ENCODE data around the gene PIGM.
A peak's percentile ranks its signal among the peaks of the same experiment; 100 is the strongest.

Gene PIGM

DNA sequence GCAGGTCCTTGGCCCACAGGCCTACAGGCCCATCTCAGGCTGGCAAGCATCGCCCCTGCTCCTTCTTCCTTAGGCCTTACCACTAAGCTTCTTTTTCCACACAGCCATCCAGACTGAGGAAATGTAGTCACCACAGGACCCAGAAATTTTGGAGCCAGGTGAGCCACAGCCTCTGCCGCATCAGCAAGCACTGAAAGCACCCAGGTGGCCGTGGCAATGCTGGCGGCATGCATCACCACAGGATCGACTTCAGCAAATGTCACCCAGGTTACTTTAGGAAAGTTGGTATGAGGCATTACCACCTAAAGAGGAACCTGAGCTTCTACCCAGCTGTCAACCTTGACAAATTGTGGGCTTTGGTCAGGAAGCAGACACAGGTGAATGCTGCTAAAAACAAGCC lies 11.6 kb downstream of the PIGM start:
- DNase-seq = no peak

DNA sequence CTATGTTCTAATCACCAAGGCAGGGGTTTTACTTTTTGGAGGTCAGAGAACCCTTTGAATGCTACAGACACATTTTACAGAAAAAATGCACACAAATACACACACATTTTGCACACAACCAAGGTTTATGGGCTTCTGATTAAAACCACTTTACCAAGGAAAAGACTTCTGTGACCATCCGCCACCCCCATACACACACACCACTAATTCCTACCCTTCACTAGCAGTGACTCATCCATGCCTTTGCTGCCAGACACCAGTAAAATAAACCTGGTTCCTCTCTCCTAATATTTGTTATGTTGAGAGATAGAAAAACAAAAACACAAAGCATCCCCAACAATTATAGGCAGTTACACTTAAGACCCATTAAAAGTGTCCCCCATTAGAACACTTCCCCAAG lies 12.9 kb downstream of the PIGM start:
- no peak for DNase-seq

DNA sequence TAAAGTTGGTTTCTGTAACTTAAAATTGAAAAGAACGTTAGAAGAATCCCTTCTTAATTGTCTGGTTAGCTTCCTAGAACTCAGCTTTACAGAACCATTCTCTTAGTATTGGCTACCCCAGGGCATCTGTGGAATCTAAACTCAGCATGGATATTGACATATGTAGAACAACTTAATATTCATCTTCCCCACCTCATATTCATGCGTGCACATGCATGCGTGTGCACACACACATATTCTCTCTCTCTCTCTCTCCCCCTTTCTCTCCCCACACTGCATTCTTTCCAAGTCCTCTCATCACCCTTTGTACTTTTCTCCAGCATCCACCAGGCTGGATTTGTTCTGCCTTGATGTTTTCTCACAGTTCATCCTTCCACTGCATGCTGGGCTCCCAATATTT lies 13.4 kb downstream of the PIGM start:
- no peak for DNase-seq

DNA sequence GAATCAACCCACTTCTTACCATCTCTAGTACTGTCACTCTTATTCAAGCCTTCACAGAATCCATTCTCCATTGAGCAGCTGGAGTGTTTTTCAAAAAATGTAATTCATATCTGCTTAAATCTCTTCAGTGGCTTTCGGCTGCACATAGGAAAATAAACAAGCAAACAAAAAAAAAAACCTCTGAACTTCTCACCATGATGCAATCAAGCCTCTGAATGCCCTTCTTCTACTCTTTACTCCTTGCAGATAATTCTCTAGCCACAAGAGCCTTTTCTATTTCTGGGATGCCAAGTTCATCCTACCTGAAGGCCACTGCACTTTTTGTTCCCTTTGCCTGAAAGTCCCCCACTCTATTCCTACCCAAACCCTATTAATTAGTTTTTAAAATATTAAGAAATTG lies 14.2 kb downstream of the PIGM start:
- DNase-seq = no peak

DNA sequence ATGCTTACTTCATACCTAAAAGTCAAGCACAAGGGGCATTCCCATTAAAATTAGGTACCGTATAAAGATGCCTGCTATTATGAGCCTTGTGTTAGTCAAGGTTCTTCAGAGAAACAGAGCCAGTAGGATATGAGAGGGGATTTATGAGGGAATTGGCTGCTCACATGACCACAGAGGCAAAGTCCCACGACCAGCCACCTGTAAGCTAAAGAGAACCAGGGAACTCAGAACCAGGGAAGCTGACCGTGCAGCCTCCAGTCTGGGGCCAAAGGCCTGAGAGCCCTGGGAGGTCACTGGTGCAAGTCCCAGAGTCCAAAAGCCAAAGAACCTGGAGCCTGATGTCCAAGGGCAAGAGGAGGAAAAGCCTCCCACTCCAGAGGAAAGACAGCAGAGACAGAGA lies 20.0 kb downstream of the PIGM start:
- DNase-seq = no peak

DNA sequence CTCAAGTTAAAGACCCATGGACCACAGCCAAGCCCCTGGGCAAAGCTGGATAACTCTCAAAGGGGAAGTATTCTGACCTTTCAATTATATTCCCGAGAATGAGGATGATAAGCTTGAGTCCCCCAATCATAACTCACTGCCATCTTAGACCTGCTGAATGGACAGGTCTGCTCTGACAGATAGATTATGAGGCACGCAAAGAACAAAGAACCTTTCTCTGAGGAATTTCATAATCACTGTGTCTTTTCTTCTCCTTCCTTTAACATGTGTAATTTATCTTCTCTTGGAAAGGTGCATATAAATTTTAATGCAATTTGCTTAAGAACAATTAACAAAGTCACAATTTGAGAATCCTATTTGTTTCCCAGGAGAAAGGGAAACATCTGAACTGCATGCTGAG lies 22.0 kb downstream of the PIGM start:
- no peak for DNase-seq

DNA sequence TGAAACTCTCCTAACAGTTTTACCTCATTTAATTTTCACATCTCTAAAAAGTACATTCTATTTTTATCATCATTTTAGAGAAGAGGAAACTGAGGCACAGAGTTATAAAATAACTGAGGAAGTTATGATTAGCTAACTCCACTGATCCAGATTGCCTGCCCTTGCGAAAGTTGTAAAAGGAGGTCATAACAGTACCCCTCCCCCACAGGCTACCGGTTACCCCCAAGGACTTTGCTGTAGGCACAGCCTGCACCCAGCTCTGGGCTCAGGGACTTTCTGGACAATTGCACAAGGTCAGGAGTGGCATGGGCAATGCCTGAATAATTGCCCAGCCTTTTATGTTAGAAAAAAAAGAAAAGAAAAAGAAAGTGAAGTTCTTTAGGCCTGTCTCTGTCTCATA lies 22.7 kb downstream of the PIGM start:
- no peak for DNase-seq

DNA sequence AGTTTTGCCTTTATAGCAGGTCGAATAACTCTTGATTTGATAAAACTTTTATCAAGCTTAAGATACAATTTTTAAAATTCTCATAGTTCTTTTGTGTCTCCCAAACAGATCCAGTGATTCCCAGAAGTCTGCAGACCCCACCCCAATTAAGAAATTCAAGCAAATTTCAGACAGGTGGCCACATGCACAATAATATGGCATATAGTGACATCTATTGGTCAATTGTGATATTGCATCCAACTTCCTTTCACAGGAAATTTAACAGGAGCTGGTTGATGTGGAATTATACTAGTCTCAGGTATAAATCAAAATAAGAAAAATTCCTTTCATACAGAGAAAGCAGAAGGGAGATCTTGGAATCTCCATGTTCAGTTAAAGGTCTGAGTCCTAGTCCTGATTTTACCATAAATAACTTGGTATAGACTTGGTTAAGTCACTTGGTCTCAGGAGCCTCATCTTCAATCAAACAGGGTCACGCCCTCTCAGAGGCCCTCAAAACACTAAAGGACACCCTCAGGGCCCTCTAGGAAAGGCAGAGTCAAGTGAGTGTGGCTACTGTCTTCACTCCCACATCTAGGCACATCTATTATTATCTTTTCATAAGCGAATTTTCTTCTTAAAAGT lies 24.1 kb downstream of the PIGM start:
- DNase-seq = no peak

DNA sequence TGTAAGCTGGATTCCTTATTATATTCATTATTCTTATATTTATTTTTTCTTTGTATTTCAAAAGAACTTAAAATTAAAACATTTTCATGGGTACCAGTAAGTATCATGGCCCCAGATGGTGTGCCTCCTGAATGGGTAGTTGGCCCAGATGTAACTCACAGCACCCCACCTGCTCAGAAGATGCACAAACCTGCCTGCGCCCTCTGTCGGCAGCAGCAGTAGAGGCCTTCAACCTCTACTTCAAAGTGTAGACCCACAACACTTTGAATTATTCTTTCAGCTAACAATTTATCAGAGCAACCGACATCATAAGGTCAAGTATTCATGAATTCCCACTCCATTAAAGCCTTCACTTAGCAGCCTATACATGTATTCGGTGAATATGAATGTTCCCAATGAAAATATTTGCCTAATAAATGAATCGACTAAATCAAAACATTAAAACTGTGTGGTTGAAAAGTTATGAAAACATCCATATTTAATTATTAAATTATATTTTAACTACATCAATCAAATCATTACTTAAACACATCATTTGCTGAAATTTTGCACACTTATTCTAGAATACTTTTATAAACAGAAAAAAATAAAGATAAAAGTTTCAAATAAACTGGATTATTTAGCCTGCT lies 25.4 kb downstream of the PIGM start:
- no peak for DNase-seq

DNA sequence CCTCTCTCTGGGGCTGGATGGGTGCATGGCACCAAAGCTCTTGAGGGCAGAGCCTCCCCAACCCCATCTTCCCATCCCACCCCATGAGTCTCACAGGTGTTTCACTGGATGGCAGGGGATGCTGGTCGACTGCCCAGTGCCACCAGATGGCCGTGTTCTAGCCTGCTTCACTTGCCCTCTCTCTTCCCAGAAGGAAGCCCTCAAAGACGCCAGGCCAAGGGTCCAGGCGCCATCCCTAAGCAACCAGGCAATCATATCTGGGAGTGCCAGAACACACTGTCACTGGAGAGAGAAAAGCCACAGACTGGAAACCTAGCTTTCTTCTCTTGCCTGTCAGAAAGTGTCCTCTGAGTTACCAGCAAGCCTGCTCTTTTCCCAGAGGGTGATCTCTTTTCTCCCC lies 26.7 kb downstream of the PIGM start:
- no peak for DNase-seq

DNA sequence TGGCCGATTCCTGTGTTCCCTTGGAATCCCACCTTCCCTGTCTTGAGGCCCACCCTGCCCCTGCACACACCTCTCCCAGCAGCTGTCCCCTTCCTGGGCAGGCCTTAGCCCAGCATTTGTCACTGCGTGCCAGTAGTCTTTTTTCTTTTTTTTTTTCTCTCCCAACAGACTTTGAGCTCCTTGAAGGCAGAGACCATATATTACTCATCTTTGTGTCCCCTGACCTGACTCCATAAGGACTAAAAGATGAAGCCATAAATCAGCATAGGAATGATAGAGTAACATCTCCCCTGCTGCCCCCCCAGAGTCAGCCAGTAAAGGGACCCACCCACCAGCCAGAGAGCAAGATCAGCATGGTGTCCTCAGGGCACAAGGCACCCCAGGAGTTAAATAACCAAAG lies 27.4 kb downstream of the PIGM start:
- DNase-seq = no peak

DNA sequence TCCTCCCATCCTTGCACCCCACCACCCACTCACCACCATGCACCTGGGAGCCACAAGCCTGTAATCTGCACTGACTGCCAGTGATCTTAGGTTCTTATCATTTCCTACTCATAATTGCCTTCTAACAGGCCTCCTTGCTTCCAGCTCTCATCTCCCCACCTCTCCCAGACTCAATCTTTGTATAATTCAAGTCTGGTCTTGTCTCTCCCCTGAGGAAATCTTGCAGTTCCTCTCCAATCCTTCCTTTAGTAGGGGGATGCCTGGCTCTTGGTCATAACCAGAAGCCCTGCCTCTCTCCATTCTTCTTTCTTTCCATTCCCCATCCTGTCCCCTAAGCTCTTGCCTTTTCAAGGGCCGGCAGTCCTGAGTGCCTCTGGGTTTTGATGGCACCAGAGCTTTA lies 27.8 kb downstream of the PIGM start:
- no peak for DNase-seq

DNA sequence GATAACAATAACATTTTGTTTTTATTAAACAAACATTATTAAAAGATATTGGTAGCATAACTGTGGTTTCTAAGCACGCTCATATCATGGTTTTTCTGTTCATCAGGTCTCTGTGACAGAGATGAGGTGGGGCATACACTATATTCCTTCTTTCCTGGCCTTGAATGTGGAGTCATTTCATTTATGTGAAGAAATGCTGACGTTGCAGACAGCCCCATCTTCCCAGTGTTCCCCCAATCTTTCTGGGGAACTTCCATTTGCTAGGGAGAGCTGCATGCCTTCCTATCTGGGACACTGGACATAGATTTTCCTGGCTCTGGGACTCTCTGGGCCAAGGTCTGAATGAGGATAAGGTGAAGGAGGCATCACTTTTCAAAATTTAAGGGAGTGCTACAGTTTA lies 30.4 kb downstream of the PIGM start:
- no peak for DNase-seq

DNA sequence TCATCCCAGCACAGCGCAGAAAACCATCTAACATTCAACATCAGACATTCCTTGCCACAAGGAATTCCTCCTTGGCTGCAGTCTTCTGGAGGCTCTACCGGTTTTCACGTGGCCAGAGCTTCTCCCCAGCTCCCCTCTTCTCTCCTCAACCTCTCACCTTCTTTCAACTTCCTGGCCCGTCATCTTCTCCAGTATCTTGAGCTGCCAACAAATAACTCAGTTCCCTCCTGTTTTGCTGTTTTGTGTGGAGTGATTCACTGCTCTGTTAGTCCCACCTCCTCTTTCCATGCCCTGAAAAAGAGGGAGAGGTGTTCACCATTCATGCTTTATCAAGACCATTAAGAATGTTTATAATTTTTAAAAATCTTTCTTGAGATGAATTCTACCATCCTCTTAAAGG lies 32.6 kb downstream of the PIGM start:
- no peak for DNase-seq

DNA sequence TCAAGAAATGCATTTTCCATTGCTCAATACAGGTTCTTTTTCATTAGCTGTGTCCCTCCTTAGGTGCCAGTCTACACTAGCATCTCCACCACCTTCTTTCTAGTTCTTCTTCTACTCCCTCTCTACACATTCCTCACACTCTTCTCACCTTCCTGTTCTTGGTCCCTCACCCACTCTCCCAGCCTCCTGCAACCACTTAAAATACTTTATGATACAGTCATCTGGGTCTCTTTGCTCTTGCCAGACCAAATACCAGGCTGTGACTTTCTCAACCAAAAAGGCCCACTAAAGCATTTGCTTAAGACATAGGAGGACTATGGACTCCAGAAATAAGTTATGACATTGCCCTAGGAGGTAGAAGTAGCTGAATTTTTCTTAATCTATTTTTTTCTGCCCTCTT lies 35.1 kb downstream of the PIGM start:
- peak; percentile 24 for DNase-seq

DNA sequence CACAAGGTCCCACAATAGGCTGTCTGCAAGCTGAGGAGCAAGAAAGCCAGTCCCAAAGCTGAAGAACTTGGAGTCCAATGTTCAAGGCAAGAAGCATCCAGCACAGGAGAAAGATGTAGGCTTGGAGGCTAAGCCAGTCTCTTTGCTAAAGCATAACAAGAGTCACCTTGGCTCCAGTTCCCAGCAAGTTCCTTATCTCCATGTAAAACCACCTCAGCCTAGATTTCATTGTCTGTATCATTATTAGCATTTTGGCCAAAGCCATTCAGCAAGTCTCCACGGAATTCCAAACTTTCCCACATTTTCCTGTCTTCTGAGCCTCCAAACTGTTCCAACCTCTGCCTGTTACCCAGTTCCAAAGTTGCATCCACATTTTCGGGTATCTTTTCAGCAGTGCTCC lies 36.9 kb downstream of the PIGM start:
- no peak for DNase-seq

DNA sequence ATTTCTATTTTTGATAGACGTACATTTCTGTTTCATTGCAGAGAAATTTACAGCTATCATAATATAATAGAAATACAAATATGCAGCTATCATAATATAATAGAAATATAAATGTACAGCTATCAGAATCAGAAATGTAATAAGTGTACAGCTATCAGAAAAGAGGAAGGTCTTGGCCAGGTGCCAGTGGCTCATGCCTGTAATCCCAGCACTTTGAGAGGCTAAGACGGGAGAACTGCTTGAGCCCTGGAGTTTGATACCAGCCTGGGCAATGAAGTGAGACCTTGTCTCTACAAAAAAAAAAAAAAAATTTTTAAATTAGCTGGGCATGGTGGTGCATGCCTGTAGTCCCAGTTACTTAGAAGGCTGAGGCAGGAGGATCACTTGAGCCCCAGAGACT lies 37.9 kb downstream of the PIGM start:
- DNase-seq = no peak

DNA sequence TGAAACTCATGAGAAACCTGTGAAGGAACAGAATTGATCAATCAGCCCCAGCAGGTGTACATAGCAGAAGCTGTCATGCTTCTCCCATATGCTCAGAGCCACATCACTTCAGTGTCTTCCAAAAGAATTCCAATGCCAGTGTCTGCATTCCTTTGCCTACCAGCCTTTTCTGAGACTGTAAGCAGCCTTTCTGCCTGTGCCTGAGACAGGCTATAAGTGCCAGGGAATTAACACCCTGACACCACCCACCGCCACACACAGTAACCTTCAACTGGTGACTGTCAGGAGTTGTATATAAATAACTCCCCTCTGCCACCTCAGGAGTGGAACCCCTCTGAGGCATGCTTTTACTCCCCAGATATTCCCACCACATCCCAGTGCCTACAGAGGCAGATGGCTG lies 39.6 kb downstream of the PIGM start:
- DNase-seq = no peak

DNA sequence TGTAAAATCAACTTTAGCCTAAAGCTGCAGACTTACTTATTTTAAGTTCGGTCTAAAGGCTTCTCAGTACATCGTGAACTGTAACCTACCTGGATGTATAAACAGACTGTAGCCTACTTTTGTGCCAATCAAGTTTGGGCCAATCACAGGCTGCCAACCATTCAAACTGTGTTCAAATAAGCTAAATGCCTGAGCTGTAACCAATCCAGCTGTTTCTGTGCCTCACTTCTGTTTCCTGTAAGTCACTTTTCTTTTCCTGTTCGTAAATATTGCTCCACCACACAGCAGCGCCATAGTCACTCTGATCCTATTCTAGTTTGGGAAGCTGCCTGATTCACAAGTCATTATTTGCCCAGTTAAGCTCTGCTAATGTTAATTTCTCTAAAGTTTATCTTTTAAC lies 40.3 kb downstream of the PIGM start:
- DNase-seq = no peak

DNA sequence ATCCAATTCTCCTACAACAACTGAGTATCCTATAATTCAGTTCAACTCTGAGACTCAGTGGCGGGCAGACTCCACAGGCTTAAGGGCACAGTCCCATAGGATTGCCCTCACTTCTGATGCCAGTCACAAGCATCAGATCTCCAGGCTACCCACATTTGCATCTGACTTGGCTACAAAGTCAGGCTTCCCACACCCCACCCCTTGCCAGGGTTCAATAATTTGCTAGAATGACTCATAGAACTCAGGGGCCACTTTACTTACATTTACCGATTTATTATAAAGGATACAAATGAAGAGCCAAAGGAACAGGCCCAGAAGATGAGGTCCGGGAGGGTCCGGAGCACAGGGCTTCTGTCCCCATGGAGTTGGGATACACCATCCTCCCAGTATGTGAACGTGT lies 41.8 kb downstream of the PIGM start:
- no peak for DNase-seq

DNA sequence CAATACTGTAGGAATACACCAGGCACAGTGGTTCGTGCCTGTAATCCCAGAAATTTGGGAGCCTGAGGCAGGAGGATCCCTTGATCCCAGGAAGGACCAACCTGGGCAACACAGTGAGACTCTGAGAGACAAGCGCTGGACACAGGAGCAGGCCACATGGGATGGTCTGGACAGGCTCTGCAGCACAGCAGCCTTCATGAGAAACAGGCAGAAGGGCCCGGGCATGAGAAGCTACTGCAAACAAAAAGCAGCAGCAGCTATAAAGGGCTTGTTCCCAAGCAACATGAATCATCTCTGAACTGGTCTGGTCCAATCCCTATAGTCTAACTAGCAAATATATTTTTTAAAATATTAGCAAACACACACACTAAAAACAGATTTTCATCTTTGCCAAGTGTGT lies 42.2 kb downstream of the PIGM start:
- no peak for DNase-seq

DNA sequence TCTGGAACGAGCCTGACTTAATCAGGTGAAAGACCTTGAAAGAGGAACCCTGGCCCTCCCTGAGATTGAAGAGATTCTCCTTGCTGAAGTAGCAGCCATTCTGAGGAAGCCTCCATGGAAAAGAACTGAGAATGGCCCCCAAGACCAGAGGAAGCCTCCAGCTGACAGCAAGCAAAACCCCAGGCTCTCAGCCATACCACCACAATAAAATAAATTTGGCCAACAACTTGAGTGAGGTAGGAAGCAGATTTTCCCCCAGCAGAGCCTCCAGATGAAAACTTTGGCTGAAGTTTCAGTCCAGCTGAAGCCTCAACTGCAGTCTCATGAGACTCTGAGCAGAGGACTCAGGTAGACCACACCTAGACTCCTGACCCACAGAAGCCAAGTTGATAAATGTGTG lies 43.8 kb downstream of the PIGM start:
- DNase-seq = no peak

DNA sequence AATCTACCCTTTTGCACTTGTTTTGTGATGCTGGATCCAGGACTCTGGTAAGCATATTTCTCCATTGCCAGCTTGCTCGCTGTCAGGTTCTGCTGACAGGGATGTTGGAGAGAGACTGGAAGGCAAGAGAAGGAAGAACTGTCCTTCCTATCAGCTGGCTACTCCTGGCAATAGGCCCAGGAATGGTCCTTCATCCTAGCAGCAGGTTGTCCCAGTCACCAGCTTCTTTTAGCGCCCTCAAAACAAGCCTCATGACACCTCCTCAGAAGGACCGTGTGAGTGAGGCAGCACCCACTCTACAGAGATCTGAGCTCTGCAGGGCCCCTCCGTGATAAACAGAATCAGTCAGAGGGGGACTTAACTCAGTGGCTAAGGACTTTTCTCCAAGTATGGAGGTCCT lies 44.6 kb downstream of the PIGM start:
- no peak for DNase-seq

DNA sequence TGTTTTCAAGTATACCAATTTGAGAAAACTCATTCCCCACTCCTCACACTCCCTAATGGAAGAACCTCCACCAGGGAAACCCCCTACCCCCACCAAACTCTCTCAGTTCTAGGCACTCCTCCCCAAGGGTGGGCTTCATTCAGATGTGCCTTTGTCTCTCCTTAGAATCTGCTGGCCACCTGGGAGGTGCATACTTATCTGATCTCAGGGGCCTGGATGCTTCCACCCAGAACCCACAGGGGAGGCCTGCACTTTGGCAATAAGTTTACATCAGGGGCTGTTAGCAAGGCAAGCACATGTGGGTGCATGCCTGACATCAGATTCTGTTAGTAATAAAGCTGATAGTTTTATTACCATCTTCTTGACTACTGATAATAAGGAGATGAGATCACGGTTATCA lies 45.3 kb downstream of the PIGM start:
- no peak for DNase-seq

DNA sequence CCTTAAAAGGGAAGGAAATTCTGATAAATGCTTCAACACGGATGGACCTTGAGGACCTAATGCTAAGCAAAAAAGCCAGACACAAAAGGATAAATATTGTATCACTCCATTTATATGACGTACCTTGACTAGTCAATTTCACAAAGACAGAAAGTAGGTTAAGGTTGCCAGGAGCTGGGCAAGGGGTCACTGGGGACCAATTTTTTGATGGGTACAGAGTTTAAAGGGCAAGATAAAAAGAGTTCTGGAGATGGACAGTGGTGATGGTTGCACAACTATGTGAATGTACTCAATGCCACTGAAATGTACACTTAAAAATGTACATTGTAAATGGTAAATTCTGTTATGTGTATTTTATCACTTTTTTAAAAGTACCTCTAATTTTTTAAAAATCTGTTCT lies 45.7 kb downstream of the PIGM start:
- DNase-seq = no peak

DNA sequence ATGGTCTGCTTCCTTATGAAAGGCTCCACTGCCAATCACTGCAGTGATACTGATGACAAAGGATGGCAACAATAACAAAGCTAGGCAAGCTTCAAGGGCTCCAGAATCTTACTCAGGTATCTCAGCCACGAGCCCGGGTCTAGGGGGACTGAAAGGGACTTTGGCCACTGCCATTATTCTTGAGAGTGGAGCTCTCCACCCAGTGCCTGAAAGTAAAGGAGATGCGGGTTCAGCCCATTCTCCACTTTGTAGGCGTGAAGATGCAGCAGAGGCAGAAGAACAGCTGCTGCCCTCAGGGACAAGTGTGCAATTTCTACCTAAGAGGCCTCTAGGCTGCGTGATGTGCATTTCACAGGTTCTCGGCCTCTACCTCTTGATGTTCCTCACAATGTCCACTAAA lies 46.3 kb downstream of the PIGM start:
- no peak for DNase-seq
